ENCODE data around the gene SBK3. TPM values are rescaled to one million over a fixed set of nuclear protein-coding genes. Genes with fewer than 3 reads are reported as not detected.
"Not testable (repeated sequence)": the region's sequence is repeated elsewhere in the genome, so short reads cannot be mapped to it uniquely, and the experiment has no call there.

The SBK3 gene, protein sequence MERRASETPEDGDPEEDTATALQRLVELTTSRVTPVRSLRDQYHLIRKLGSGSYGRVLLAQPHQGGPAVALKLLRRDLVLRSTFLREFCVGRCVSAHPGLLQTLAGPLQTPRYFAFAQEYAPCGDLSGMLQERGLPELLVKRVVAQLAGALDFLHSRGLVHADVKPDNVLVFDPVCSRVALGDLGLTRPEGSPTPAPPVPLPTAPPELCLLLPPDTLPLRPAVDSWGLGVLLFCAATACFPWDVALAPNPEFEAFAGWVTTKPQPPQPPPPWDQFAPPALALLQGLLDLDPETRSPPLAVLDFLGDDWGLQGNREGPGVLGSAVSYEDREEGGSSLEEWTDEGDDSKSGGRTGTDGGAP
- not detected for total RNA-seq

DNA sequence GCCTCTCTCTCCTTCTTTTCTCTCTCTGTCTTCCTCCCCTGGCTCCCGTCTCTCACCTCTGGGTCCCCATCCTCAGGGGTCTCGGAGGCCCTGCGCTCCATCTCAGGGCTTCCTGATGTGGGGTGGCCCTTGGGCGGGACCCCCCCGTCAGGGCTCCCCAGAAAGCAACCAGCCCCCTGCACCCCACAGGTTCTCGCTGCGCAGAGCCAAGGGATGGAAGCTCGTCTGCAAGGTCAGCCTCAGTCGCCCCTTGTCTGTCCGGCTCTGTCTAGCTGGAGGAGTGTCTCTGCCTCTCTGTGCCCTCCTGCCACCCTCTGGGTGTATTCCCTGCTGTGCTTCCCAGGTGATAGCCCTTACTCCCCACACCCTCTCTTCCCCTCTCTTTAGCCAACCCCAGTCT is at the start of gene SBK3:
Gene SBK3 (minus strand): TSS at position 101 of the 400 bp plus-strand sequence. CDS start 0 bp downstream, at position 101.
- H3K27me3 ChIP-seq (ENCODE audit: insufficient read depth, low read length) = no peaks in the 10 kb centered on the region
- H3K4me3 ChIP-seq (ENCODE audit: low read length) = no peak within 1 kb of the TSS
- no peaks in the 10 kb centered on the region for H3K9me3 ChIP-seq (ENCODE audit: low read depth, low read length)
- no peaks in the 10 kb centered on the region for H3K4me1 ChIP-seq (ENCODE audit: insufficient read depth, low read length)

DNA sequence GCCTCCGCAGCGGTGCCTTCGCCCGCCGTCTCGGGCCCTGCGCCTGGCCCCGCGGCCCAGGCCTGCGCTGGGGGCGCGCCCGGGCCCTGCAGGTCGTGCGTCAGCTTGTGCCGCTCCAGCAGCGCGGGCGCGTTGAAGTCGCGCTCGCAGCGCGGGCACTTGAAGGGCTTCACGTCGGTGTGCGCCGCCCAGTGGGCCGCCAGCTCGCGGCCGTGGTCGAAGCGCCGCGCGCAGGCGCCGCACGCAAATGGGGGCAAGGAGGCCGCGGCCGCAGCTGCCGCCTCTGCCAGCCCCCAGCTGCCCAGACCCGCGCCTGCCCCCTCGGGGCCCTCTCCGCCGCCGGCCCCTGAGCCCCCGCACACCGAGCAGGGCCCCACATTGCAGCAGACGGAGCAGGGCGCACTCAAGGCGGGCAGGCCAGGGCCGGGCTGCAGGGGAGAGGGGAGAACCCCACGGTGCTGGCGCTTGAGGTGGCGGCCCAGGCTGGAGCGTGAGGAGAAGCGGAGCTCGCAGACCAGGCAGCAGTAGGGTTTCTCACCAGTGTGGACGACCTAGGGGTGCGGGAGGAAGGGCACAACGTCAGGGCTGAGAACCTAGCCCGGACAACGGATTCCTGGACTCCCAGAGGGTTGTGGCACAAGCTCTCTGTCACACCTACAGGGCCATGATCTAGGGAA is 47.9 kb upstream of the SBK3 start:
- H3K9me3 ChIP-seq (ENCODE audit: low read depth, low read length) = no peaks in the 10 kb centered on the region
- H3K4me3 ChIP-seq (ENCODE audit: low read length) = no peak overlapping the region
- H3K27me3 ChIP-seq (ENCODE audit: insufficient read depth, low read length) = no peaks in the 10 kb centered on the region
- no peaks in the 10 kb centered on the region for H3K4me1 ChIP-seq (ENCODE audit: insufficient read depth, low read length)

DNA sequence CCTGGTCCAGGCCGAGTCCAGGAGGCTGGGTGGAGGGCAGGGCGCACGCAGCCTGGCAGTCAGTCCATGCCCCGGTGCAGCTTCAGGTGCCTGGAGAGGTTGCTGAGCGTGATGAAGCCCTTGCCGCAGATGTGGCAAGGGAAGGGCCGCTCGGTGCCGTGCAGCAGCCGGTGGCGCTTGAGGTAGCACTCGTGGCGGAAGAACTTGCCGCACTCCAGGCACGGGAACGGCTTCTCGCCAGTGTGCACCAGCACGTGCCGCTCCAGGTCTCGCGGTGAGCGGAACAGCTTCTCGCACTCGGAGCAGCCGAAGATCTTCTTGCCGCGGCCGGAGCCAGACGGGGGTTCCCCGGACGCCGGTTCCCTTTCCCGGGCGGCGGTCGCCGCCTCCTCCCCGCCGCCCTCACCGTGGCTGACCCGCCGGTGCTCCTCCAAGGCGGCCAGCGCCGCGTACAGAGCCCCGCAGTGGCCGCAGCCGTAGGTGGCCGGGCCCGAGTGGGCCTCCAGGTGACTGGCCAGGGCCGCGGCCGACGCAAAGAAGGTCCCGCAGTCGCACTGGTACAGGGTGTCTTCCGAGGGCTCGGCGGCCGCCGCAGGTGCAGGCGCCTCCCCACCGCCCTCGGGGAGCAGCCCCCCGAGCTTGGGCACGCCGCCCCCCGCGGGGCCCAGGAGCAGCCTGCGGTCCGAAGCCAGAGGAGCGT is 47.2 kb upstream of the SBK3 start:
- no peaks in the 10 kb centered on the region for H3K27me3 ChIP-seq (ENCODE audit: insufficient read depth, low read length)
- H3K9me3 ChIP-seq (ENCODE audit: low read depth, low read length) = no peaks in the 10 kb centered on the region
- no peak overlapping the region for H3K4me3 ChIP-seq (ENCODE audit: low read length)
- peaks cover 5% of the 10 kb centered on the region for H3K4me1 ChIP-seq (ENCODE audit: insufficient read depth, low read length)

DNA sequence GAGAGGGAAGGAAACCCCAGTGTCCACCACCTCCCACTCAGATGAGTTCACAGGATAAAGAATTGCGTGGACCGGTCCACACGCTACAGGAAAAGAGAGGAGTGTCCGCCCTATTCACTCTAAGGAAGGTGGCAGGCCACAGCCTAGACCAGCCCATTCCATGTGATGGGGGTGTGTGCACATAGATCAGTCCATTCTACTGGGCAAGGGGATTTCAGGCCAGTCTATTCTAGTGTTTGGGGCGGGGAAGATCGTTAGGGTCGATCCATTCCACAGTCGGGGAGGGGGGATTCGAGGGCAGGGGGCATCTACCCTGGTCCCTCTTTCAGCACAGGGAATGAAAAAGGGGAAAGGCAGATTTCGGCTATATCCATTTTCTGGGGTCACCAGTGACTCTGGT is 46.2 kb upstream of the SBK3 start:
- peaks cover 15% of the 10 kb centered on the region for H3K4me1 ChIP-seq (ENCODE audit: insufficient read depth, low read length)
- no peaks in the 10 kb centered on the region for H3K27me3 ChIP-seq (ENCODE audit: insufficient read depth, low read length)
- no peak overlapping the region for H3K4me3 ChIP-seq (ENCODE audit: low read length)
- H3K9me3 ChIP-seq (ENCODE audit: low read depth, low read length) = no peaks in the 10 kb centered on the region

- peaks cover 23% of the 10 kb centered on the region for H3K4me1 ChIP-seq (ENCODE audit: insufficient read depth, low read length)
- no peak overlapping the region for H3K4me3 ChIP-seq (ENCODE audit: low read length)
- no peaks in the 10 kb centered on the region for H3K9me3 ChIP-seq (ENCODE audit: low read depth, low read length)
- H3K27me3 ChIP-seq (ENCODE audit: insufficient read depth, low read length) = peaks cover 4% of the 10 kb centered on the region
Measured at GRCh38 chr19:55590617-55591016, 45.3 kb upstream of the SBK3 start.

DNA sequence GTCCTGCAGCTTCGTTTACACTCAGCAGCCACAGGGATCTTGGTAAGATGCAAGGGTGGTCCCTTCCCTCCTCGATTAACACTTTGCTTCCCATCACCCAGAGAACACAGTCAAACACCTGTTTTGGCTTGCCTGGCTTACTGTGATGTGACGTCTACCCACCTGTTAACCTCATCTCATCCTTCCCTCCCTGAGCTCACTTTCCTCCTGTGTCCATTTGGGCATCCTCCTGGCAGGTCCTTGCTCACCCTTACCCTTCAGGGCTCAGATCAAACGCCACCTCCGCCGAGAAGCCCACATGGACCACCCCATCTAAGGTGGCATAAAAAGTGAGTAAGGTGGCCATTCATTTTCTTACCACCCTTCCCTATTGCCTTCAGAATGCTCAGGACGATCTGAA is 44.8 kb upstream of the SBK3 start:
- Histone ChIP-seq H3K4me1 (ENCODE audit: insufficient read depth, low read length) (peaks cover 23% of the 10 kb centered on the region), H3K4me3 (ENCODE audit: low read length) (no peak overlapping the region), H3K9me3 (ENCODE audit: low read depth, low read length) (no peaks in the 10 kb centered on the region), H3K27me3 (ENCODE audit: insufficient read depth, low read length) (peaks cover 4% of the 10 kb centered on the region)

DNA sequence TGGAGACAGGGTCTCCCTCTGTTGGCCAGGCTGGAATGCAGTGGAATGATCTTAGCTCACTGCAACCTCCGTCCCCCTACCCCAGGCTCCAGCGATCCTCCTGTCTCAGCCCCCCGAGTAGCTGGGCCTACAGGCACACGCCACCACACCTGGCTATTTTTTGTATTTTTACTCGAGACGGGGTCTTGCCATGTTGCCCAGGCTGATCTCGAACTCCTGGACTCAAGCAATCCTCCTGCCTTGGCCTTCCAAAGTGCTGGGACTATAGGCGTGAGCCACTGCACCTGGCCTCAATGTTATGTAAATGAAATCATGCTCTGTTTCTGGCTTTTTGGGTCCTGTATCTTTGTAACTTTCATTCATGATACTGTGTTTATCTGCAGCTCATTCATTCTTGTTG is 43.4 kb upstream of the SBK3 start:
- peaks cover 23% of the 10 kb centered on the region for H3K4me1 ChIP-seq (ENCODE audit: insufficient read depth, low read length)
- H3K4me3 ChIP-seq (ENCODE audit: low read length) = no peak overlapping the region
- H3K27me3 ChIP-seq (ENCODE audit: insufficient read depth, low read length) = peaks cover 4% of the 10 kb centered on the region
- no peaks in the 10 kb centered on the region for H3K9me3 ChIP-seq (ENCODE audit: low read depth, low read length)

GRCh38 chr19:55586976-55587668 is 41.8 kb upstream of the SBK3 start:
- Histone ChIP-seq H3K27me3 (ENCODE audit: insufficient read depth, low read length) (peaks cover 4% of the 10 kb centered on the region), H3K4me1 (ENCODE audit: insufficient read depth, low read length) (peaks cover 23% of the 10 kb centered on the region), H3K9me3 (ENCODE audit: low read depth, low read length) (no peaks in the 10 kb centered on the region), H3K4me3 (ENCODE audit: low read length) (peak overlapping the region; percentile 5)

GRCh38 chr19:55585658-55586339 is 40.5 kb upstream of the SBK3 start:
- Histone ChIP-seq H3K4me3 (ENCODE audit: low read length) (no peak overlapping the region), H3K27me3 (ENCODE audit: insufficient read depth, low read length) (peaks cover 4% of the 10 kb centered on the region), H3K4me1 (ENCODE audit: insufficient read depth, low read length) (peaks cover 31% of the 10 kb centered on the region), H3K9me3 (ENCODE audit: low read depth, low read length) (no peaks in the 10 kb centered on the region)

DNA sequence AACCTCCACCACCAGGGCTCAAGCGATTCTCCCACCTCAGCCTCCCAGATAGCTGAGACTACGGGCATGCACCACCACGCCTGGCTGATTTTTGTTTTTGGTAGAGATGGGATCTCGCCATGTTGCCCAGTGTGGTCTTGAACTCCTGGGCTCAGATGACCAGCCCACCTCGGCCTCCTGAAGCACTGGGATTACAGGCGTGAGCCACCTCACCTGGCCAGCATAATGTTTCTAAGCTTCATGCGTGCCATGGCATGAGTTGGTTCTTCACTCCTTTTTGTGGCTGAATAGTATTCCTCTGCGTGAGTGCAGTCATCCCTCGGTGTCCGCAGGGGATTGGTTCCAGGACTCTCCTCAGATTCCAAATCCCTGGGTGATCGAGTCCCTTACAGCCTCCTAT is 39.5 kb upstream of the SBK3 start:
- peaks cover 35% of the 10 kb centered on the region for H3K4me1 ChIP-seq (ENCODE audit: insufficient read depth, low read length)
- H3K4me3 ChIP-seq (ENCODE audit: low read length) = no peak overlapping the region
- no peaks in the 10 kb centered on the region for H3K9me3 ChIP-seq (ENCODE audit: low read depth, low read length)
- peaks cover 4% of the 10 kb centered on the region for H3K27me3 ChIP-seq (ENCODE audit: insufficient read depth, low read length)

GRCh38 chr19:55583897-55584296 is 38.6 kb upstream of the SBK3 start:
- H3K4me1 ChIP-seq (ENCODE audit: insufficient read depth, low read length) = peaks cover 38% of the 10 kb centered on the region

DNA sequence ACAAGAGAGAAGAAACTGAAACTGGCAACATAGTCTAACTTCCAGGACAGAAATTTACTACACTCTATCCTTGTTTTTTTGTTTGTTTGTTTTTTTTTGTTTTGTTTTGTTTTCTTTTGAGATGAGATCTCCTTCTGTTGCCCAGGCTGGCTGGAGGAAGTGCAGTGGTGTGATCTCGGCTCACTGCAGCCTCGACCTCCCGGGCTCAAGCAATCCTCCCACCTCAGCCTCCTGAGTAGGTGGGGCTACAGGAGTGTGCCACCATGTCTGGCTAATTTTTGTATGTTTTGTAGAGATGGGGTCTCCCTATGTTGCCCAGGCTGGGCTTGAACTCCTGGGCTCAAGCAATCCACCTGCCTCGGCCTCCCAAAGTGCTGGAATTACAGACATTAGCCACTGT is 36.9 kb upstream of the SBK3 start:
- H3K4me1 ChIP-seq (ENCODE audit: insufficient read depth, low read length) = peaks cover 30% of the 10 kb centered on the region
- not testable (repeated sequence) for H3K4me3 ChIP-seq (ENCODE audit: low read length); H3K9me3 ChIP-seq (ENCODE audit: low read depth, low read length); H3K27me3 ChIP-seq (ENCODE audit: insufficient read depth, low read length)

More at GRCh38 chr19:55583897-55584296, 38.6 kb upstream of the SBK3 start:
- H3K4me3 ChIP-seq (ENCODE audit: low read length); H3K9me3 ChIP-seq (ENCODE audit: low read depth, low read length); H3K27me3 ChIP-seq (ENCODE audit: insufficient read depth, low read length): not testable (repeated sequence)

- H3K27me3 ChIP-seq (ENCODE audit: insufficient read depth, low read length) = peaks cover 4% of the 10 kb centered on the region
Measured at GRCh38 chr19:55581823-55582223, 36.5 kb upstream of the SBK3 start.

GRCh38 chr19:55581145-55581822 is 35.9 kb upstream of the SBK3 start:
- H3K9me3 ChIP-seq (ENCODE audit: low read depth, low read length) = no peaks in the 10 kb centered on the region
- H3K4me1 ChIP-seq (ENCODE audit: insufficient read depth, low read length) = peaks cover 20% of the 10 kb centered on the region
- peak overlapping the region; percentile 43 for H3K4me3 ChIP-seq (ENCODE audit: low read length)

More at GRCh38 chr19:55581823-55582223, 36.5 kb upstream of the SBK3 start:
- Histone ChIP-seq H3K4me1 (ENCODE audit: insufficient read depth, low read length) (peaks cover 25% of the 10 kb centered on the region), H3K9me3 (ENCODE audit: low read depth, low read length) (no peaks in the 10 kb centered on the region), H3K4me3 (ENCODE audit: low read length) (no peak overlapping the region)

More at GRCh38 chr19:55581145-55581822, 35.9 kb upstream of the SBK3 start:
- peaks cover 4% of the 10 kb centered on the region for H3K27me3 ChIP-seq (ENCODE audit: insufficient read depth, low read length)

Data from mononuclear cell (primary cell).